ENCODE results near the gene COX14.
"Not testable (repeated sequence)": the region's sequence is repeated elsewhere in the genome, so short reads cannot be mapped to it uniquely, and the experiment has no call there.

COX14 gene

GRCh38 chr12:50120953-50121352 is 8.9 kb downstream of the COX14 start:
- no peaks in the 10 kb centered on the region for H3K4me1 ChIP-seq (ENCODE audit: control insufficient read depth, insufficient read depth, low read length)
- no peaks in the 10 kb centered on the region for H3K36me3 ChIP-seq (ENCODE audit: control insufficient read depth, insufficient read depth, low read length)
- no peaks in the 10 kb centered on the region for H3K9me3 ChIP-seq (ENCODE audit: control insufficient read depth, low read length)
- H3K27ac ChIP-seq (ENCODE audit: insufficient read depth, low read depth, low read length, poor library complexity, severe bottlenecking): no peak overlapping the region
- 92 to 94% methylated on average over 3 of the region's 3 CpGs for WGBS, 2 experiments
- no peaks in the 10 kb centered on the region for H3K27me3 ChIP-seq (ENCODE audit: control insufficient read depth, insufficient read depth, low read length, poor library complexity, severe bottlenecking)
- H3K4me3 ChIP-seq (ENCODE audit: insufficient read depth, low read depth, low read length): no peak overlapping the region

DNA sequence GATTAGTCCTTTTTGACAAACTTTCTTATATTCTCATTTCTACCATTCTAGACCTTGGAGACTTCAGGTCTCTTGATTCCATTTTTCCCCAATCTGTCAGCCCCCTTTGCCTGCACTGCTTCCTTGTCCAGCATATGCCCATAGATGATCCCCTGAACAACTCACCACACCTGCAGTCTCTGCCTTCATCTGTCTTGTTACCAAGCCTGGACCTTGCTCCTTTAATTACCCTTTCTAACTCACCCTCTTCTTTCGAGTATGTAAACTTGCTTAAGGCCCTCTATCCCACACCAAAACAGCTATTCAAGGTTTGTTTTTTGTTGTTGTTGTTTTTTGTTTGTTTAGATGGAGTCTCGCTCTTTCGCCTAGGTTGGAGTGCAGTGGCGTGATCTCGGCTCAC is 9.6 kb downstream of the COX14 start:
- H3K27me3 ChIP-seq (ENCODE audit: control insufficient read depth, insufficient read depth, low read length, poor library complexity, severe bottlenecking): no peaks in the 10 kb centered on the region
- 77 to 81% methylated on average over 5 of the region's 5 CpGs for WGBS, 2 experiments

DNA sequence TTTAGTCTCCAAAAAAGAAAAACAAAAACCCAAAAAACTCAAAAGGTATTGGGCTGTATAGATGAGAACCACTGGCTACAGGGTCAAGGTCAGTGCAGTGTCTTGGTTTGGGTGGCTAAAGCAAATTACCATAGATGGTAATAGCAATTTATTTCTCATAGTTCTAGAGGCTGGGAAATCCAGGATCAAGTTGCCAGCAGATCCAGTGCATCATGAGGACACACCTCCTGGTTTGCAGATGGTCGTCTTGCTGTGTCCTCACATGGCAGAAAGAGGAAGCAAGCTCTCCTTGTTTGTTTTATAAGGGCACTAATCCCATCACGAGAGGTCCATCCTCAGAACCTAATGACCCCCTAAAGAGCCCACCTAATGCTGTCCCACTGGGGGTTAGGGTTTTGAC is 11.2 kb downstream of the COX14 start:
- Histone ChIP-seq H3K4me3 (ENCODE audit: insufficient read depth, low read depth, low read length) (no peak overlapping the region), H3K27me3 (ENCODE audit: control insufficient read depth, insufficient read depth, low read length, poor library complexity, severe bottlenecking) (no peaks in the 10 kb centered on the region), H3K9me3 (ENCODE audit: control insufficient read depth, low read length) (no peaks in the 10 kb centered on the region), H3K4me1 (ENCODE audit: control insufficient read depth, insufficient read depth, low read length) (no peaks in the 10 kb centered on the region), H3K27ac (ENCODE audit: insufficient read depth, low read depth, low read length, poor library complexity, severe bottlenecking) (no peak overlapping the region), H3K36me3 (ENCODE audit: control insufficient read depth, insufficient read depth, low read length) (no peaks in the 10 kb centered on the region)
- WGBS, 2 experiments: 90 to 91% methylated on average over 2 of the region's 2 CpGs

More for the DNA sequence above, 9.6 kb downstream of the COX14 start:
- no peak overlapping the region for H3K4me3 ChIP-seq (ENCODE audit: insufficient read depth, low read depth, low read length)
- H3K4me1 ChIP-seq (ENCODE audit: control insufficient read depth, insufficient read depth, low read length): no peaks in the 10 kb centered on the region
- H3K9me3 ChIP-seq (ENCODE audit: control insufficient read depth, low read length): no peaks in the 10 kb centered on the region
- no peaks in the 10 kb centered on the region for H3K36me3 ChIP-seq (ENCODE audit: control insufficient read depth, insufficient read depth, low read length)
- no peak overlapping the region for H3K27ac ChIP-seq (ENCODE audit: insufficient read depth, low read depth, low read length, poor library complexity, severe bottlenecking)

DNA sequence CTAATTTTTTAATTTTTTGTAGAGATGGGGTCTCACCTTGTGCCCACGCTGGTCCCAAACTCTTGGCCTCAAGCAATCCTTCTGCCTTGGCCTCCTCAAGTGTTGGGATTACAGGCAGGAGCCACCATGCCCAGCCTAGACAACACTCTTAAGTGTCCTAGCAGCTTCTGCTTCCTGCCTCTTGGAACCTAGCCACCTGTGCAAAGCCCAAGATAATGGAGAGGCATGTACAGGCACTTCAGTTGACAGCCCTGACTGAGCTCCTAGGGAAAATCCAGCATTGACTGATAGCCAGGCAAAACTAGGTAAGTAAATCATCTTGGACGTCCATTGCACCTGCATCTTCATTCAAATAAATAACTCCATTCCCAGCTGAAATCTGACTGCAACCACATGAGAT is 15.5 kb downstream of the COX14 start:
- no peaks in the 10 kb centered on the region for H3K27me3 ChIP-seq (ENCODE audit: control insufficient read depth, insufficient read depth, low read length, poor library complexity, severe bottlenecking)
- H3K4me1 ChIP-seq (ENCODE audit: control insufficient read depth, insufficient read depth, low read length): no peaks in the 10 kb centered on the region
- no peak overlapping the region for H3K4me3 ChIP-seq (ENCODE audit: insufficient read depth, low read depth, low read length)
- peaks cover 15% of the 10 kb centered on the region for H3K36me3 ChIP-seq (ENCODE audit: control insufficient read depth, insufficient read depth, low read length)
- H3K27ac ChIP-seq (ENCODE audit: insufficient read depth, low read depth, low read length, poor library complexity, severe bottlenecking): no peak overlapping the region
- WGBS, 2 experiments: 92% methylated on average over 2 of the region's 2 CpGs
- no peaks in the 10 kb centered on the region for H3K9me3 ChIP-seq (ENCODE audit: control insufficient read depth, low read length)

DNA sequence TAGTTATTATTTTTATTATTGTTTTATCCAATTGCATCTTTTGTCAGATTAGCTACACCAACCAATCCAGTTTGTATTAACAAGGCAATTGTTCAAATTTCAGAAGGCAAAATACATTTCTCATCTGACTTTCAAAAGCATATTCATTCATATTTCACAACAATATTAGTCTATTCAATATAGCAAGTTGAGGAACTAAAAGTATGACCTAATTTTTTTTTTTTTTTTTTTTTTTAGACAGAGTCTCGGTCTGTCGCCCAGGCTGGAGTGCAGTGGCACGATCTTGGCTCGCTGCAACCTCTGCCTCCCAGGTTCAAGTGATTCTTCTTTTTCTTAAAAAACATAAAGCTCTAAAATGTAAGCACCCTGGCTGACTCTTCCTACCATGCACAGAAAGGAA is 17.3 kb downstream of the COX14 start:
- H3K36me3 ChIP-seq (ENCODE audit: control insufficient read depth, insufficient read depth, low read length): peaks cover 25% of the 10 kb centered on the region
- no peaks in the 10 kb centered on the region for H3K9me3 ChIP-seq (ENCODE audit: control insufficient read depth, low read length)
- no peak overlapping the region for H3K4me3 ChIP-seq (ENCODE audit: insufficient read depth, low read depth, low read length)
- no peaks in the 10 kb centered on the region for H3K27me3 ChIP-seq (ENCODE audit: control insufficient read depth, insufficient read depth, low read length, poor library complexity, severe bottlenecking)
- WGBS, 2 experiments: 97% methylated on average over 4 of the region's 4 CpGs
- H3K27ac ChIP-seq (ENCODE audit: insufficient read depth, low read depth, low read length, poor library complexity, severe bottlenecking): no peak overlapping the region
- no peaks in the 10 kb centered on the region for H3K4me1 ChIP-seq (ENCODE audit: control insufficient read depth, insufficient read depth, low read length)

DNA sequence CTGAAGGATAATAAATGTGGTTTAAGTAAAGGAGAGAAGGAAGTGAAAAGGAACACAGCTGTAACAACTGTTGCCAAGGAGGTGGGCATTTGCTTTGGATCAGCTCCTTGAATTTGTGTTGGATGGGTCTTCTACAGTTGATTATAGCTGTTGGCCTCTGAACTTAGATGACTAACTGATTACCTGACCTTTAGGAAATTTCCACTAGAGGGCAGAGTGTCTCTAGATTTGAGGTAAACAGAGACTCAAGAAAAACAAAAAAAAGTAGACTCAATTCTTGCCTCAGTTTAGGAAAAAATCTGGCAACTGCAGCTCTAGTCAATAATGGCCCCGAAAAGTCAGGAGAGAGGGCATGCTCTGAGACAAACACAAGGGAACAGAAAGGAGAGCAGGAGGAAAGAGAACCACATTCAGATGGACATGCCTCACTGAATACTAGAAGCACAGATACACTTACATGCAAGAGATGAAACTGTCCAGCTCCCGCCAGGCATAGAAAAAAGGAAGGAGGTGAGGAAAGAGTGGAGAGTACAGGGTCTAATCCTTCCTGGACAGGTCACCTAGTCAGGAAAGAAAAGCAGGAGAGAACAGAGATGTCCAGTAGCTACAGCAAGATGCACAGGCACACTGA is 20.6 kb downstream of the COX14 start:
- Histone ChIP-seq H3K27me3 (ENCODE audit: control insufficient read depth, insufficient read depth, low read length, poor library complexity, severe bottlenecking) (no peaks in the 10 kb centered on the region), H3K36me3 (ENCODE audit: control insufficient read depth, insufficient read depth, low read length) (peaks cover 45% of the 10 kb centered on the region)

DNA sequence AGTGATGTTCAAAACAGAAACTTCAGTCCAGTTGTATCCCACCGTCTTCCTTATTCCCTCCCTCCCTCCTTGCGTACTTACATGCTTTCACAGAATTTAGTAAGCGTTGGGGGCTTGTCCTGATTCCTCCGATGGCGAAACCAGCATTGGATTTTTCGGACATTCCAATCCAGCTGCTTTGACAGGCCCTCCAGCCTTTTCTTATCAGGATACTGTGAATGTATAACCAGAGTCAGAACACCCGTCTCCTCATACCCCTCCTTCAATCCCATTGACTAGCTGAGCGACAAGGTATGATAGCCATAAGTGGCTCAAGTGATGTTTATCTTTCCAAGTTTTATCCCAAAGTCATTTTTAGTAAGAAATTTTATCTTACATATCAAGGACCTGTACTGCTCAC is 31.0 kb downstream of the COX14 start:
- Histone ChIP-seq H3K4me3 (ENCODE audit: insufficient read depth, low read depth, low read length) (no peak overlapping the region), H3K36me3 (ENCODE audit: control insufficient read depth, insufficient read depth, low read length) (peaks cover 23% of the 10 kb centered on the region), H3K4me1 (ENCODE audit: control insufficient read depth, insufficient read depth, low read length) (no peaks in the 10 kb centered on the region), H3K27ac (ENCODE audit: insufficient read depth, low read depth, low read length, poor library complexity, severe bottlenecking) (no peak overlapping the region), H3K27me3 (ENCODE audit: control insufficient read depth, insufficient read depth, low read length, poor library complexity, severe bottlenecking) (no peaks in the 10 kb centered on the region), H3K9me3 (ENCODE audit: control insufficient read depth, low read length) (no peaks in the 10 kb centered on the region)
- WGBS, 2 experiments: 89 to 96% methylated on average over 8 of the region's 8 CpGs

More for the DNA sequence above, 20.6 kb downstream of the COX14 start:
- H3K27ac ChIP-seq (ENCODE audit: insufficient read depth, low read depth, low read length, poor library complexity, severe bottlenecking): no peak overlapping the region
- H3K9me3 ChIP-seq (ENCODE audit: control insufficient read depth, low read length): no peaks in the 10 kb centered on the region
- H3K4me3 ChIP-seq (ENCODE audit: insufficient read depth, low read depth, low read length): no peak overlapping the region
- WGBS, 2 experiments: 91 to 94% methylated on average over 2 of the region's 2 CpGs
- no peaks in the 10 kb centered on the region for H3K4me1 ChIP-seq (ENCODE audit: control insufficient read depth, insufficient read depth, low read length)

DNA sequence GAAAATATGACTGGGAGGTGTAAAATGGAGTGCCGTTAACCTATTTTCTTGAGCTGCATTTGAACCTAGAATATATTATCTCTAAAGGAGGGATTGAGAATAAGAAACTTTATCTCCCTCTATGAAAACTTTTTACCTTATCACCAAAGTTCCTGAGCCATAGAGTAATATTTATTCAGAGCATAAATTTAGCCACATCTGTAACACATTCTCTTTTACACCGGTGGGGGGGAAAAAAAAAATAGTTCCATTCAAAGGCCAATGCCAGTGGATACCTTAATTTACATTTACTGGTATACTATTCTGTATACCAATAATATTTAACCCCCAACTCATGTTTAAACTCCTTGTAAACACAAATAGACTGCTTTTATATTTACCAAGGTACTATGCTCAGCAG is 33.4 kb downstream of the COX14 start:
- 86 to 100% methylated on average over 1 of the region's 2 CpGs for WGBS, 2 experiments
- Histone ChIP-seq H3K4me1 (ENCODE audit: control insufficient read depth, insufficient read depth, low read length) (no peaks in the 10 kb centered on the region), H3K27me3 (ENCODE audit: control insufficient read depth, insufficient read depth, low read length, poor library complexity, severe bottlenecking) (no peaks in the 10 kb centered on the region), H3K27ac (ENCODE audit: insufficient read depth, low read depth, low read length, poor library complexity, severe bottlenecking) (no peak overlapping the region), H3K9me3 (ENCODE audit: control insufficient read depth, low read length) (no peaks in the 10 kb centered on the region), H3K4me3 (ENCODE audit: insufficient read depth, low read depth, low read length) (no peak overlapping the region), H3K36me3 (ENCODE audit: control insufficient read depth, insufficient read depth, low read length) (peaks cover 16% of the 10 kb centered on the region)

- Histone ChIP-seq H3K27me3 (ENCODE audit: control insufficient read depth, insufficient read depth, low read length, poor library complexity, severe bottlenecking) (no peaks in the 10 kb centered on the region), H3K9me3 (ENCODE audit: control insufficient read depth, low read length) (no peaks in the 10 kb centered on the region), H3K4me1 (ENCODE audit: control insufficient read depth, insufficient read depth, low read length) (no peaks in the 10 kb centered on the region), H3K27ac (ENCODE audit: insufficient read depth, low read depth, low read length, poor library complexity, severe bottlenecking) (no peak overlapping the region), H3K4me3 (ENCODE audit: insufficient read depth, low read depth, low read length) (no peak overlapping the region), H3K36me3 (ENCODE audit: control insufficient read depth, insufficient read depth, low read length) (peaks cover 6% of the 10 kb centered on the region)
- WGBS, 2 experiments: 95 to 96% methylated on average over 4 of the region's 4 CpGs
Observed at GRCh38 chr12:50147281-50147680, 35.2 kb downstream of the COX14 start.

GRCh38 chr12:50148011-50148410 is 36.0 kb downstream of the COX14 start:
- H3K9me3 ChIP-seq (ENCODE audit: control insufficient read depth, low read length); H3K27ac ChIP-seq (ENCODE audit: insufficient read depth, low read depth, low read length, poor library complexity, severe bottlenecking); H3K27me3 ChIP-seq (ENCODE audit: control insufficient read depth, insufficient read depth, low read length, poor library complexity, severe bottlenecking); H3K36me3 ChIP-seq (ENCODE audit: control insufficient read depth, insufficient read depth, low read length); H3K4me3 ChIP-seq (ENCODE audit: insufficient read depth, low read depth, low read length); H3K4me1 ChIP-seq (ENCODE audit: control insufficient read depth, insufficient read depth, low read length): not testable (repeated sequence)
- 90 to 91% methylated on average over 6 of the region's 6 CpGs for WGBS, 2 experiments

DNA sequence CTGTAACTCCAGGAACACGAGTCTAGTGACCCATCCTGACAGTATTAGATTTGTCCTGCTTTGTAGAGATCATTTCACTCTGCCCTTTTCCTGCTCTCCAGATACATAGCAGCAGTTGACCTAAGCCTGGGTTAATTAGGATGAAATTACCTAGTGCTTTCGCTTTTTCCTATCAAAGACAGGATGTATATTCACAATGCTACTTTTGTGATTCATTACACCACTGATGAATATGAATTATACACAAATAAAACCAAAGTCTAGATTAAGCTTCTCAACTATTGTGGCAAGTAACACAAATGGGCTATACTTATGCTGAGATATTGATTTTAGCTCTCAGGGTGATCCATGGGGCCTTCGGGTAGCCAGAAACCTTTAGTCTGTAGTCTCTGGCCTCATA is 37.3 kb downstream of the COX14 start:
- 94 to 95% methylated on average over 3 of the region's 3 CpGs for WGBS, 2 experiments
- no peak overlapping the region for H3K4me3 ChIP-seq (ENCODE audit: insufficient read depth, low read depth, low read length)

More for the DNA sequence above, 37.3 kb downstream of the COX14 start:
- Histone ChIP-seq H3K27ac (ENCODE audit: insufficient read depth, low read depth, low read length, poor library complexity, severe bottlenecking) (no peak overlapping the region), H3K27me3 (ENCODE audit: control insufficient read depth, insufficient read depth, low read length, poor library complexity, severe bottlenecking) (no peaks in the 10 kb centered on the region), H3K9me3 (ENCODE audit: control insufficient read depth, low read length) (no peaks in the 10 kb centered on the region), H3K4me1 (ENCODE audit: control insufficient read depth, insufficient read depth, low read length) (no peaks in the 10 kb centered on the region), H3K36me3 (ENCODE audit: control insufficient read depth, insufficient read depth, low read length) (no peaks in the 10 kb centered on the region)

All from ectodermal cell (in vitro differentiated cells).